Measurements from ENCODE around the gene PCSK2. TPM values are rescaled to one million over a fixed set of nuclear protein-coding genes. Genes with fewer than 3 reads are reported as not detected.

The PCSK2 gene
- total RNA-seq, 1 experiment from 2014 or later: not detected

DNA sequence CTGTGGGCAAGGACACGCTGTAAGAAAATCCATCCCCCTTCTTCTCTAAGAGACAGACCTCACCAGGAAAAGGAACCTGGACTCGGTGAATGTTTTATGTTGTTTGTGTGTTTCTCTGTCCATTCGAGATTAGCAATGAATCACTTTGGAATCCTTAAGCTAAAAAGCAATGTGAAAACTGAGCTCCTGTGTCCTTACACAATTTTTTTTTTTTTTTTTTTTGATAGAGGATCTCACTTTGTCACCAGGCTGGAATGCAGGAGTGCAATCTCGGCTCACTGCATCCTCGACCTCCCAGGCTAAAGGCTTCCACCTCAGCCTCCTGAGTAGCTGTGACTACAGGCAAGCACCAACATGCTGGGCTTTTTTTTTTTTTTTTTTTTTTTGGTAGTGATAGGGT is 272.2 kb downstream of the PCSK2 start:
- TF ChIP-seq CTCF (IDR thresholded peaks at IDR 0.05; ENCODE audit: insufficient read depth in 1 of 2, low read depth in 1 of 2, low read length in 1 of 2, severe bottlenecking in 1 of 2, unreplicated experiment in 1 of 2): no peak
- Mint-ChIP-seq H3K27me3 (ENCODE audit: insufficient read depth, unreplicated experiment) (no peaks in the 10 kb centered on the region), H3K4me3 (ENCODE audit: unreplicated experiment) (no peak overlapping the region), H3K27ac (ENCODE audit: unreplicated experiment) (no peak overlapping the region), H3K36me3 (ENCODE audit: insufficient read depth, unreplicated experiment) (no peaks in the 10 kb centered on the region), H3K4me1 (ENCODE audit: low read depth, unreplicated experiment) (peaks cover under 1% of the 10 kb centered on the region), H3K9me3 (ENCODE audit: unreplicated experiment) (peaks cover 7% of the 10 kb centered on the region)
- intact Hi-C loops (cut with micrococcal nuclease; ENCODE audit: unreplicated experiment): no loop called here
- no peaks in the 10 kb centered on the region for H3K27me3 ChIP-seq (replicated peaks; ENCODE audit: control insufficient read depth, insufficient read depth, low read length)
- no TSS peak for BruUV-seq (replicated peaks)
- no peak overlapping the region for H3K4me3 ChIP-seq (ENCODE audit: low read depth, low read length)
- ChIA-PET POLR2A (interaction anchor here (0.7 kb wide), 1 partner anchor 396 kb away, joined by 4 read pairs; no protein-coding TSS in a partner anchor), CTCF (no interaction called here)
- DNase-seq: no peak
- no peaks in the 10 kb centered on the region for H3K36me3 ChIP-seq (ENCODE audit: control insufficient read depth, insufficient read depth, low read length)
- no peaks in the 10 kb centered on the region for H3K9me3 ChIP-seq
- H3K4me1 ChIP-seq: no peaks in the 10 kb centered on the region

DNA sequence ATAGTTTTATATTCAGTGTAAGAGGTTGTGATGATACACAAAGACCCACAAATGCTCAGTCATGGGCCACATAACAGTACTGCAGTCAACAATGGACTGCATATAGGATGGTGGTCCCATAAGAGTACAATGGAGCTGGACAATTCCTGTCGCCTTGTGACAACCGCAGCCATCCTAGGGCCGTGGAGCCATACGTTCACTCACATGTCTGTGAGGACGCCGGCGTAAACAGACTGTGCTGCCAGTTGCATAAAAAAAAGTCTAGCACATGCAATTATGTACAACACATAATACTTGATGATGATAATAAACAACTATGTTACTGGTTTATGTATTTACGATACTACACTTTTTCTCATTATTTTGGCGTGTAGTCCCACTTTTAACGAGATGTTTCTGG is 273.4 kb downstream of the PCSK2 start:
- no peak overlapping the region for H3K4me3 ChIP-seq (ENCODE audit: low read depth, low read length)
- no peaks in the 10 kb centered on the region for H3K36me3 ChIP-seq (ENCODE audit: control insufficient read depth, insufficient read depth, low read length)
- no peak for DNase-seq
- Mint-ChIP-seq H3K27ac (ENCODE audit: unreplicated experiment) (no peak overlapping the region), H3K36me3 (ENCODE audit: insufficient read depth, unreplicated experiment) (no peaks in the 10 kb centered on the region), H3K4me3 (ENCODE audit: unreplicated experiment) (no peak overlapping the region), H3K4me1 (ENCODE audit: low read depth, unreplicated experiment) (peaks cover 12% of the 10 kb centered on the region), H3K27me3 (ENCODE audit: insufficient read depth, unreplicated experiment) (no peaks in the 10 kb centered on the region), H3K9me3 (ENCODE audit: unreplicated experiment) (no peaks in the 10 kb centered on the region)
- no peaks in the 10 kb centered on the region for H3K27me3 ChIP-seq (replicated peaks; ENCODE audit: control insufficient read depth, insufficient read depth, low read length)
- ChIA-PET CTCF (no interaction called here), POLR2A (no interaction called here)
- no peaks in the 10 kb centered on the region for H3K9me3 ChIP-seq
- peaks cover 4% of the 10 kb centered on the region; the same call in 1 of the 2 replicates for H3K4me1 ChIP-seq
- no peak for TF ChIP-seq CTCF (IDR thresholded peaks at IDR 0.05; ENCODE audit: insufficient read depth in 1 of 2, low read depth in 1 of 2, low read length in 1 of 2, severe bottlenecking in 1 of 2, unreplicated experiment in 1 of 2)
- intact Hi-C loops (cut with micrococcal nuclease; ENCODE audit: unreplicated experiment): loop anchor here (10.0 kb wide), 1 partner anchor 395 kb away; no protein-coding TSS in a partner anchor
- BruUV-seq (replicated peaks): no TSS peak

DNA sequence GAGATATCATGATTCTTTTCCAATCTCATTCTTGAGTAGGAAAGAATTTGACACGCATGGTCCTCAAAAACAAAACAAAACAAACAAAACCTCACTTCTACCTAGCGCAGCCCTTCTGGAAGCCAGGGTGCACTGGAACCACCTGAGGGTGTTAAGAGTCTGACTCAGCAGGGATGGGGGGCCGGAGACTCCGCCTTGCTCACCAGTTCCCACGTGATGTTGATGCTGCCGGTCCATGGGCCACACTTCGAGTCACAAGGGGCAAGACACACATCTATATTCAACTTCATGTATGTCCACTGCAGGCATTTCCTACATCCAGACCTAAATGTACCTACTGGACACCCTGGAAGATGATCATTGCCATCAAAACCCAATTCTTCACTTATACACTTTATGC is 274.0 kb downstream of the PCSK2 start:
- intact Hi-C loops (cut with micrococcal nuclease; ENCODE audit: unreplicated experiment): loop anchor here (10.0 kb wide), 1 partner anchor 394 kb away; no protein-coding TSS in a partner anchor
- no peak for TF ChIP-seq CTCF (IDR thresholded peaks at IDR 0.05; ENCODE audit: insufficient read depth in 1 of 2, low read depth in 1 of 2, low read length in 1 of 2, severe bottlenecking in 1 of 2, unreplicated experiment in 1 of 2)
- BruUV-seq (replicated peaks): no TSS peak
- ChIA-PET POLR2A (no interaction called here), CTCF (no interaction called here)
- Mint-ChIP-seq H3K4me3 (ENCODE audit: unreplicated experiment) (no peak overlapping the region), H3K27me3 (ENCODE audit: insufficient read depth, unreplicated experiment) (no peaks in the 10 kb centered on the region), H3K4me1 (ENCODE audit: low read depth, unreplicated experiment) (peaks cover 17% of the 10 kb centered on the region), H3K36me3 (ENCODE audit: insufficient read depth, unreplicated experiment) (no peaks in the 10 kb centered on the region), H3K27ac (ENCODE audit: unreplicated experiment) (no peak overlapping the region), H3K9me3 (ENCODE audit: unreplicated experiment) (no peaks in the 10 kb centered on the region)
- no peaks in the 10 kb centered on the region for H3K9me3 ChIP-seq
- no peak overlapping the region for H3K4me3 ChIP-seq (ENCODE audit: low read depth, low read length)
- peaks cover 9% of the 10 kb centered on the region; the same call in 1 of the 2 replicates for H3K4me1 ChIP-seq
- no peaks in the 10 kb centered on the region for H3K27me3 ChIP-seq (replicated peaks; ENCODE audit: control insufficient read depth, insufficient read depth, low read length)
- H3K36me3 ChIP-seq (ENCODE audit: control insufficient read depth, insufficient read depth, low read length): no peaks in the 10 kb centered on the region
- no peak for DNase-seq
